ENCODE data around the gene L3MBTL1.

- no peak for TF ChIP-seq EZH2 (optimal IDR thresholded peaks at IDR 0.05; ENCODE audit: low read depth, low read length)
- TF ChIP-seq CTCF (IDR thresholded peaks at IDR 0.05; ENCODE audit: low read length), result no peak
- TF ChIP-seq EZH2phosphoT487 (IDR thresholded peaks at IDR 0.05; ENCODE audit: low read length), result no peak
Measured at GRCh38 chr20:43540673-43541060, 33.2 kb downstream of the L3MBTL1 start.
